ENCODE measurements around the gene SHANK2. TPM values are rescaled to one million over a fixed set of nuclear protein-coding genes. Genes with fewer than 3 reads are reported as not detected.

SHANK2 gene
- total RNA-seq, 1 donor from 2014 or later: 0.53 TPM

- no peaks in the 10 kb centered on the region for H3K4me1 ChIP-seq
- TF ChIP-seq CTCF (IDR thresholded peaks at IDR 0.05): no peak
- intact Hi-C loops (cut with DNase I): no loop called here
- no peak overlapping the region for H3K4me3 ChIP-seq
- no peaks in the 10 kb centered on the region for H3K36me3 ChIP-seq
- H3K27ac ChIP-seq: no peak overlapping the region
- H3K27me3 ChIP-seq: no peaks in the 10 kb centered on the region
- H3K9me3 ChIP-seq: no peaks in the 10 kb centered on the region
- DNase-seq (ENCODE audit: low spot score in 2 of 2): peak in 1 of 2 donors; percentile 35
These were observed 13.9 kb upstream of the SHANK2 start for GRCh38 chr11:71266114-71266833.

GRCh38 chr11:71265559-71266092, 13.2 kb upstream of the SHANK2 start:
- DNase-seq (ENCODE audit: low spot score in 2 of 2): no peak
- no peaks in the 10 kb centered on the region for H3K27me3 ChIP-seq
- no peak for TF ChIP-seq CTCF (IDR thresholded peaks at IDR 0.05)
- no peak overlapping the region for H3K4me3 ChIP-seq
- H3K27ac ChIP-seq: no peak overlapping the region
- H3K9me3 ChIP-seq: no peaks in the 10 kb centered on the region
- intact Hi-C loops (cut with DNase I): no loop called here
- no peaks in the 10 kb centered on the region for H3K36me3 ChIP-seq
- no peaks in the 10 kb centered on the region for H3K4me1 ChIP-seq

- H3K36me3 ChIP-seq: no peaks in the 10 kb centered on the region
- no peak overlapping the region for H3K27ac ChIP-seq
- intact Hi-C loops (cut with DNase I): no loop called here
- no peak for TF ChIP-seq CTCF (IDR thresholded peaks at IDR 0.05)
- H3K27me3 ChIP-seq: no peaks in the 10 kb centered on the region
- no peaks in the 10 kb centered on the region for H3K4me1 ChIP-seq
- H3K4me3 ChIP-seq: no peak overlapping the region
- no peaks in the 10 kb centered on the region for H3K9me3 ChIP-seq
- no peak for DNase-seq (ENCODE audit: low spot score in 2 of 2)
These were observed 11.0 kb upstream of the SHANK2 start for GRCh38 chr11:71263386-71263785.

GRCh38 chr11:71255800-71256479, 3.6 kb upstream of the SHANK2 start:
- Histone ChIP-seq H3K36me3 (no peaks in the 10 kb centered on the region), H3K4me1 (peaks cover 12 to 14% of the 10 kb centered on the region in 2 donors), H3K9me3 (no peaks in the 10 kb centered on the region), H3K27ac (no peak overlapping the region), H3K4me3 (no peak overlapping the region), H3K27me3 (peaks cover 10% of the 10 kb centered on the region)
- DNase-seq (ENCODE audit: low spot score in 2 of 2): no peak
- intact Hi-C loops (cut with DNase I): no loop called here
- no peak for TF ChIP-seq CTCF (IDR thresholded peaks at IDR 0.05)

GRCh38 chr11:71255323-71255722, 2.9 kb upstream of the SHANK2 start:
- no peak overlapping the region for H3K4me3 ChIP-seq
- no peak overlapping the region for H3K27ac ChIP-seq
- H3K4me1 ChIP-seq: peaks cover 14% of the 10 kb centered on the region in 2 donors
- no peaks in the 10 kb centered on the region for H3K36me3 ChIP-seq
- peaks cover 12% of the 10 kb centered on the region for H3K27me3 ChIP-seq
- no peak for TF ChIP-seq CTCF (IDR thresholded peaks at IDR 0.05)
- intact Hi-C loops (cut with DNase I): no loop called here
- no peaks in the 10 kb centered on the region for H3K9me3 ChIP-seq
- no peak for DNase-seq (ENCODE audit: low spot score in 2 of 2)
